ENCODE data around the gene DCST1.

Gene DCST1

DNA sequence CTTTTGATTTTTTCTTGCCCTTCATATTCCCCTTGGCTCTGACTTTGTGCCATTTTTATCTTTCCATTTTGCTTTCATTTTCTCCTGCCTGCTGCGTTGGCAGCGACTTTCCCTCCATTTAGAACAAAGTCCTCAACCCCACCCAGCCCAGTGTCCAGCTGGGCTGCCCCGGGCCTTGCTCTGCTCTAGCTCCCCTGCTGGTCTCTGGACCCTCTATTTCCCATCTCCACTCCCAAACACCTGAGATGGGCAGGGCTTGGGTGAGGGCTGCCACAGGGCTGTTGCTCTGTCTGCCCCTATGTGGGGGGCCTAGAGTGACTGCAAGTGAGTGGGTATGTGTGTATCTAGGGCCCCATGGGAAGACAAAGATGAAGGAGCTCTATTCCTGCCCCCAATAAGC, 10.2 kb downstream of the DCST1 start:
- TF ChIP-seq, protein P1, sequence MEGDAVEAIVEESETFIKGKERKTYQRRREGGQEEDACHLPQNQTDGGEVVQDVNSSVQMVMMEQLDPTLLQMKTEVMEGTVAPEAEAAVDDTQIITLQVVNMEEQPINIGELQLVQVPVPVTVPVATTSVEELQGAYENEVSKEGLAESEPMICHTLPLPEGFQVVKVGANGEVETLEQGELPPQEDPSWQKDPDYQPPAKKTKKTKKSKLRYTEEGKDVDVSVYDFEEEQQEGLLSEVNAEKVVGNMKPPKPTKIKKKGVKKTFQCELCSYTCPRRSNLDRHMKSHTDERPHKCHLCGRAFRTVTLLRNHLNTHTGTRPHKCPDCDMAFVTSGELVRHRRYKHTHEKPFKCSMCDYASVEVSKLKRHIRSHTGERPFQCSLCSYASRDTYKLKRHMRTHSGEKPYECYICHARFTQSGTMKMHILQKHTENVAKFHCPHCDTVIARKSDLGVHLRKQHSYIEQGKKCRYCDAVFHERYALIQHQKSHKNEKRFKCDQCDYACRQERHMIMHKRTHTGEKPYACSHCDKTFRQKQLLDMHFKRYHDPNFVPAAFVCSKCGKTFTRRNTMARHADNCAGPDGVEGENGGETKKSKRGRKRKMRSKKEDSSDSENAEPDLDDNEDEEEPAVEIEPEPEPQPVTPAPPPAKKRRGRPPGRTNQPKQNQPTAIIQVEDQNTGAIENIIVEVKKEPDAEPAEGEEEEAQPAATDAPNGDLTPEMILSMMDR (conservative IDR thresholded peaks at IDR 0.05; ENCODE audit: low read length), result no peak
- no peak for DNase-seq (ENCODE audit: low read depth)
- no peak overlapping the region for H3K4me3 ChIP-seq (ENCODE audit: low read length)

GRCh38 chr1:155044365-155044764, 10.7 kb downstream of the DCST1 start:
- no peak for DNase-seq (ENCODE audit: low read depth)
- TF ChIP-seq, protein P1 (conservative IDR thresholded peaks at IDR 0.05; ENCODE audit: low read length), result no peak
- H3K4me3 ChIP-seq (ENCODE audit: low read length), result no peak overlapping the region

DNA sequence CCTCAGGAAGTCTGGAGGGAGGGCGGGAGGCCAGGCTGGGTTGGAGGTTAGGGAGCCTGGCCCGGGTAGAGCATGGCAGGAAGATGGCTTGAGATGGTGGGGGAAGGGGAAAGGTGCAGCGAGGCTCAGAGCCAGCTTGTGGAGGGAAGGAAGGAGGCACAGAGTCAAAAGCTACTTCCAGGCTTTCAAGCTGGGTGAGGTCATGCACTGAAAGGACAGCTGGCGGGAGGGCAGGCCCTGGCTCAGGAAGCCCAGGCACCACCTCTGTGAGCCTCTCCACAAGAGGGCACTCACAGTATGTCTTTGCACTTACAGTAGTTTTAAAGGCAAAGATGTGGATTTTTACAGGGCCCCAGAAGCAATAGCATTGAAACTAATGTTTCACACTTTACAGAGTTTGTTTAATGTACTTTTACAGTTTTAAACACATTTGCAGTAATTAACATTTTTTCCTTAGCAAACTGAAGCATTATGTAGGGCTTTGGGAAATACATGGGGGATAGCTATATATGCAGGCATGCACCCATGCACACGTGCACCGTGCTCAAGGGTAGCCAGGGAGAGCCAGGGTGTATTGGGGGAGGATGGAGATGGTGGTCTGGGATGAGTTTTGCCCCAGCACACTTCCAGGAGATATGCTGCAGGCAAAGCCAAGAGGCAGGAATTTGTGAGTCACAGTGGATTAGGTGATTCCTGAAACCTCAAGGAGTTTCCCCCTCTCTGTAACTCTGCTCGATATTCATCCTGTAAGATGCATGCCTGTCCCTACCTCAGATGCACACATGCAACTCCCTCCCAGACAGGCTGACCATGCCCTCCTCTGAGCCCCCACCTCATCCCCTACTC, 11.4 kb downstream of the DCST1 start:
- no peak overlapping the region for H3K4me3 ChIP-seq (ENCODE audit: low read length)
- DNase-seq (ENCODE audit: low read depth), result peak; percentile 84

DNA sequence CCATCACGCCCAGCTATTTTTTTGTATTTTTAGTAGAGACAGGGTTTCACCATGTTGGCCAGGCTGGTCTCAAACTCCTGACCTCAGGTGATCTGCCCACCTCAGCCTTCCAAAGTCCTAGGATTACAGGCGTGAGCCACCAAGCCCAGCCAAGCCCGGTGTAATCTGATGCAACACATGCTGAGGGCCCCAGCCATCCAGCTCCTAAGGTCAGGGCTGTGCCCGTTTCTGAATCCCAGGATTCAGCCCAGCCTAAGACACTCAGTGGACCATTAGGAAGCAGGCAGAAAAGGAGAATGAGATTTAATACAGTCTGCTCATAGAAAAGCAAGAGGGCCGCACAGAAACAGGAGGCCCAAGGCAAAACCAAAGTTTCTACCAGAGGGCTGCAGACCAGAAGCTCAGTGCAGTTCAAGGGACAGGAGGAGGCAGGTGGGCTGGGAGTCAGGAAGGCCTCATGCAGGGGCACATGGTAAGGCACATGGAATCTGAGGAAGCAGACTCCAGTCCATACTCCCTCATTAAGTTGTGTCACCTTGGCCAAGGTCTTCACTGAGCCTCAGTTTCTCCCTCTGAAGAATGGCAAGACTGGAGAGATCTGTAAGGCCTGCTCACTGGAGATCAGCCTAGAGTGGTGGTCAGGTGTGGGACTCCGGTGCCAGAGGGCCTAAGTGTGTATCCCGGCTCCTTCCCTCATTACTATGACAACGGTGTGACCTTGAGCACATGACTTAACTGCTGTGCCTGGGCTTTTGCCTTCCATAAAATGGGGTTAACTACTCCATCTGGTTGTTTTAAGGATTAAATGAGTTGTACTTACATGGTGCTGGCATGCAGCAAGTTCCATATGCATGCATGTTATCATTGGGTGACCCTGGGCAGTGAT, 15.1 kb downstream of the DCST1 start:
- TF ChIP-seq, protein P1 (conservative IDR thresholded peaks at IDR 0.05; ENCODE audit: low read length), result no peak
- H3K4me3 ChIP-seq (ENCODE audit: low read length), result no peak overlapping the region
- DNase-seq (ENCODE audit: low read depth), result no peak

More for the DNA sequence above, 11.4 kb downstream of the DCST1 start:
- TF ChIP-seq, protein P1 (conservative IDR thresholded peaks at IDR 0.05; ENCODE audit: low read length), result peak; percentile 85

- peak; percentile 53 for DNase-seq (ENCODE audit: low read depth)
- TF ChIP-seq, protein P1 (conservative IDR thresholded peaks at IDR 0.05; ENCODE audit: low read length), result no peak
- peak overlapping the region; percentile 76 for H3K4me3 ChIP-seq (ENCODE audit: low read length)
Measured at GRCh38 chr1:155049651-155050559, 16.3 kb downstream of the DCST1 start.

GRCh38 chr1:155050560-155051341, 17.1 kb downstream of the DCST1 start, which contains the start of gene ADAM15:
TSS of gene ADAM15 (plus strand) at chr1:155051316. CDS start at chr1:155051387, 71 bp downstream.
- DNase-seq (ENCODE audit: low read depth), result peak; percentile 60
- peak within 1 kb of the TSS; percentile 76 for H3K4me3 ChIP-seq (ENCODE audit: low read length)
- TF ChIP-seq, protein P1 (conservative IDR thresholded peaks at IDR 0.05; ENCODE audit: low read length), result peak; percentile 75

All from AG10803 (cell line).